ENCODE results near the gene GPR33.

GRCh38 chr14:31445703-31446102, 42.1 kb downstream of the GPR33 start:
- TF ChIP-seq SIN3A (IDR thresholded peaks at IDR 0.05; ENCODE audit: borderline replicate concordance, insufficient read depth, low read length): no peak
- TF ChIP-seq POLR2AphosphoS5 (IDR thresholded peaks at IDR 0.05; ENCODE audit: low read depth, low read length): no peak
- no peak for TF ChIP-seq TAF1 (IDR thresholded peaks at IDR 0.05; ENCODE audit: borderline replicate concordance, insufficient read depth, low read length)
- TF ChIP-seq, protein P1, sequence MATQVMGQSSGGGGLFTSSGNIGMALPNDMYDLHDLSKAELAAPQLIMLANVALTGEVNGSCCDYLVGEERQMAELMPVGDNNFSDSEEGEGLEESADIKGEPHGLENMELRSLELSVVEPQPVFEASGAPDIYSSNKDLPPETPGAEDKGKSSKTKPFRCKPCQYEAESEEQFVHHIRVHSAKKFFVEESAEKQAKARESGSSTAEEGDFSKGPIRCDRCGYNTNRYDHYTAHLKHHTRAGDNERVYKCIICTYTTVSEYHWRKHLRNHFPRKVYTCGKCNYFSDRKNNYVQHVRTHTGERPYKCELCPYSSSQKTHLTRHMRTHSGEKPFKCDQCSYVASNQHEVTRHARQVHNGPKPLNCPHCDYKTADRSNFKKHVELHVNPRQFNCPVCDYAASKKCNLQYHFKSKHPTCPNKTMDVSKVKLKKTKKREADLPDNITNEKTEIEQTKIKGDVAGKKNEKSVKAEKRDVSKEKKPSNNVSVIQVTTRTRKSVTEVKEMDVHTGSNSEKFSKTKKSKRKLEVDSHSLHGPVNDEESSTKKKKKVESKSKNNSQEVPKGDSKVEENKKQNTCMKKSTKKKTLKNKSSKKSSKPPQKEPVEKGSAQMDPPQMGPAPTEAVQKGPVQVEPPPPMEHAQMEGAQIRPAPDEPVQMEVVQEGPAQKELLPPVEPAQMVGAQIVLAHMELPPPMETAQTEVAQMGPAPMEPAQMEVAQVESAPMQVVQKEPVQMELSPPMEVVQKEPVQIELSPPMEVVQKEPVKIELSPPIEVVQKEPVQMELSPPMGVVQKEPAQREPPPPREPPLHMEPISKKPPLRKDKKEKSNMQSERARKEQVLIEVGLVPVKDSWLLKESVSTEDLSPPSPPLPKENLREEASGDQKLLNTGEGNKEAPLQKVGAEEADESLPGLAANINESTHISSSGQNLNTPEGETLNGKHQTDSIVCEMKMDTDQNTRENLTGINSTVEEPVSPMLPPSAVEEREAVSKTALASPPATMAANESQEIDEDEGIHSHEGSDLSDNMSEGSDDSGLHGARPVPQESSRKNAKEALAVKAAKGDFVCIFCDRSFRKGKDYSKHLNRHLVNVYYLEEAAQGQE (IDR thresholded peaks at IDR 0.05; ENCODE audit: insufficient read depth in 1 of 2, low read depth in 2 of 2, low read length in 2 of 2): no peak
